Stimulated activated CD8-positive, alpha-beta memory T cell treated with anti-CD3 and anti-CD28 coated beads, Interleukin-15, amount 100 ng/mL, for 4 hours (primary cell): ENCODE measurements around the gene INF2.

Experiments used
- DNase-seq, 2 donors: peaks; one replicate each; pipeline ENCODE4 v3.0.0-alpha.2; 2020; ENCODE audit warnings: low read depth in 2 of 2

The INF2 gene

DNA sequence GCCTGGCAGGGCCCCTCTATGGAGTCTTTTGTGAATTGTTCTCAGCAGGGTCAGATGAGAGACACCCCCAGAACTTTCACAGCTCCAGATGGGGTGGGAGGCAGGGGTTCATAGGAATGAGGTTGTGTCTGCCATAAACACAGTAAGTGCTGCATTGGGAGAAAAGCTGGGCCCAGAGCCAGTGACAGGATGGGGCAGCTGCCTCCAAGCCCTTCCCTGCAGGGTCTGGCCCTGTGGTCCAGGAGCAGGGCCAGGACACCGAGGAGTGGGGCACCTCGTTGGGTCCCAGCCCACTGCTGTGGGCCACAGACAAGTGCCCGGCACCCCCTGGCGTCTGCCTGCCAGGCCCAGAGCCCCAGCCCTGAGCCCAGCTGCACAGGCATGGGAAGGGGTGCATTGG, 13.3 kb downstream of the INF2 start:
- no peak for DNase-seq

GRCh38 chr14:104703269-104703668, 13.9 kb downstream of the INF2 start:
- no peak for DNase-seq

DNA sequence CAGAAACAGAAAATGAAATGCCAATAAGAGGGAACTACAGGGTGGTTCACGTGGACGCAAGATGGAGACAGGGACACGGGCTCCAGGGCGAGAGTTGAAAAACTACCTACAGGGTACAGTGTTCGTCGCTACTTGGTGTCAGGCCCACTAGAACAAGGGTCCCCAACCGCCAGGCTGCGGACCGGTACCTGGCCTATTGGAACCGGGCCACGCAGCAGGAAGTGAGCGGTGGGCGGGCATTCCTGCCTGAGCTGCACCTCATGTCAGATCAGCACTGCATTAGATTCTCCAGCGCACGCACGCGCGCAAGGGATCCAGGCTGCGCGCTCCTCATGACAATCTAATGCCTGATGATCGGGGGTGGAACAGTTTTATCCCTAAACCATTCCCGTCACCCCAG, 14.8 kb downstream of the INF2 start:
- DNase-seq, result no peak

GRCh38 chr14:104705340-104706047, 16.1 kb downstream of the INF2 start:
- no peak for DNase-seq

DNA sequence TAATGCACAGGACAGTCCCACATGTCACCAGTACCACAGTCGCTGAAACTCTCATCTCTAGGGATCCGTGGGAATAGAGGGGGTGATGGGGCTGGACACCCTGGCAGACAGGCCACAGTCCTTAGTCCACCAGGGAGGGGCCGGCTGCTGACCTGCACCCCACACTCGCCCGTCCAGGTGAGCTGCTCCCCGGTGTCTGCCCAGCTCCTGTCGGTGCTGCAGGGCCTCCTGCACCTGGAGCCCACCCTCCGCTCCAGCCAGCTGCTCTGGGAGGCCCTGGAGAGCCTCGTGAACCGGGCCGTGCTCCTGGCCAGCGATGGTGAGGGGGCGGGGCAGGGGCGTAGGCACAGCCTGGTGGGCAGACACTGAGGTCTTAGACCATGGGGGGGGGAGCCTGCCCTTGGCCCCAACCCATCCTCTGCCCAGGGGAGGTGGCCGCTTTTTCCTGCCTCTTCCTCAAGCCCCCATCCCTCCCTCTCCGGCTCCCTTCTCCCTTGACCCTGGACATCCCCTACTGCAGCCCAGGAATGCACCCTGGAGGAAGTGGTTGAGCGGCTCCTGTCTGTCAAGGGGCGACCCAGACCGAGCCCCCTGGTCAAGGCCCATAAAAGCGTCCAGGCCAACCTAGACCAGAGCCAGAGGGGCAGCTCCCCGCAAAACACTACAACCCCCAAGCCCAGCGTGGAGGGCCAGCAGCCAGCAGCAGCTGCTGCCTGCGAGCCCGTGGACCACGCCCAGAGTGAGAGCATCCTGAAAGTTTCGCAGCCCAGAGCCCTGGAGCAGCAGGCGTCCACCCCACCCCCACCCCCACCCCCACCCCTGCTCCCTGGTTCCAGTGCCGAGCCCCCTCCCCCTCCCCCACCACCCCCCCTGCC, 17.6 kb downstream of the INF2 start:
- DNase-seq, result no peak

DNA sequence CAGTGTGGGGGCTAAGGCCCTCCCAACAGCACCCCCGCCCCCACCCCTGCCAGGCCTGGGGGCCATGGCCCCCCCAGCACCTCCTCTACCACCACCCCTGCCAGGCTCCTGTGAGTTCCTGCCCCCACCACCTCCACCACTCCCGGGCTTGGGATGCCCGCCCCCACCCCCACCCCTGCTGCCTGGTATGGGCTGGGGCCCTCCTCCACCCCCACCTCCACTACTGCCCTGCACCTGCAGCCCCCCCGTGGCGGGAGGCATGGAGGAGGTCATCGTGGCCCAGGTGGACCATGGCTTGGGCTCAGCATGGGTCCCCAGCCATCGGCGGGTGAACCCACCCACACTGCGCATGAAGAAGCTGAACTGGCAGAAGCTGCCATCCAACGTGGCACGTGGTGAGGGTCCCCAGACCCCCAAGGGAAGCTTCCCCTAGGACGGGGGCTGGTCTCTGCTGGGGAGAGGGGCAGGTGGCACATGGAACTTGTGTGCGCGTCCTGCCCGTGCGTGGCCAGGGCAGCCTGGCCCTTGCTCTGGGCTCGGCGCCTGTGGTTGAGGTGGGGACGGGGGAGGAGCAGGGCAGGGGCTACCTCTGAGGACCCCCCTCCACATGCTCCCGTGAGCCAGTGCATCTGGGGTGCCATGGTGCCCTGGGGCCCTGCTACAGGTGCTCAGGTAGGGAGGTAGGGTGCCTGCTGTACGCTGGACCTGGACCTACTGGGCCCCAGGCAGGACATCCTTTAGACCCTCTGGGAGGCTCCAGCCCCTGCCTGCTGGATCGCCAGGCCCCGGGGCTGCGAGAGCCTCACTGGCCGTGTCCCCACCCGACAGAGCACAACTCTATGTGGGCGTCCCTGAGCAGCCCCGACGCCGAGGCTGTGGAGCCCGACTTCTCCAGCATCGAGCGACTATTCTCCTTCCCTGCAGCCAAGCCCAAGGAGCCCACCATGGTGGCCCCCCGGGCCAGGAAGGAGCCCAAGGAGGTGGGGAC, 18.5 kb downstream of the INF2 start:
- DNase-seq, result no peak

DNA sequence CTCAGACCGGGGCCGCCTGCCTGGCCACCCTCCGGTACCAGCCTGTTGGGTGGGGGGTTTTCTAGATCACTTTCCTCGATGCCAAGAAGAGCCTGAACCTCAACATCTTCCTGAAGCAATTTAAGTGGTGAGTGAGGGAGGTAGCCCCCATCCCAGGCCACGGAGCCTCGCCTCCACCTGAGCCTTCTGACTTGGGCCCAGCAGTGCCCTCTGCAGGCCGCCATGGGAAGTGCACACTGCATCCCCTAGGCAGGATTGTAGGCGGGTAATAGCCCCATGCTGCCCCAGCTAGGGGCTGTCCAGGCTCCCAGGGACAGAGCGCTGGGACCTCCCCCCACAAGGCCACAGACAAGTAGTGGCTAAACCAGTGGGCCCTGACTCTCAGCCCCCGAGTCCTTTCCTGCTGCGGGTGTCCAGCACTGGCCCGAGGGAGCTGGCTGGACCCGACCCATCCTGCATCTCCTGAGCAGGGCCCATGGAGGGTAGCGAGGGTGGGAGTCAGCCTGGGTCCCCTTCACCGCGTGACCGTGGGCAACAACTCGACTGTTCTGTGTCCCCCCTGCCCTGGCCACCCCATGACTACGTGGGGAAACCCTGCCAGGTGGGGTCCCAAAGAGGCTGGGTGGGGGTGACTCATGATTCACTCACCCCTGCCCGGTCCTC, 19.3 kb downstream of the INF2 start:
- DNase-seq, result peak; percentile 34 to 45

DNA sequence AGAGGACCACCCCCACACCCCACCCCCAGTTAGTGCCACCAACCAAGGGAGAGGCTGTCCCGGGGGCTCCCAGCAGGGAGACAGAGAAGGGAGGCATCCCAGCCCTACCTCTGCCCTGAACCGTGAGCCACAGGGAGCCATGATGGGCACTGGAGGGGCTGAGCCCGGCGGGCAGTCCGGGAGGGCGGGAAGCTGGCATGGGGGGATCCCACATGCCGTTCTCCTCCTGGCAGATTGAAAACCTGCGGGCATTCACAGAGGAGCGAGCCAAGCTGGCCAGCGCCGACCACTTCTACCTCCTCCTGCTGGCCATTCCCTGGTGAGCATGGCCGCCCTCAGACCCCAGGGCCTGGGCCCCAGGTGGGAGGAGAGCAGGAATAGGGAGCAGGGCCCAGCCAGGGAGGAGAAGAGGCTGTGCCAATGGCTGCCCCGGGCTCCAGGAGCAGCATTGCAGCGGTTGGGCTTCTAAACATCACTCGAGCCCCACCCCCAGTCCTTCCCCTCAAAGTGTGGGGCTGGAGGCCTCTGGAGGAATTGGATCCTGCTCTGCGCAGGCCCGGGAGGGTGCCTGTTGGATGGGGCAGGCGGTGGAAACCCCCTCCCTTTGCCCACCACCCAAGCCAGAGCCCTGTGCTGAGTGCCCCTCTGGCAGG, 20.1 kb downstream of the INF2 start:
- no peak for DNase-seq

DNA sequence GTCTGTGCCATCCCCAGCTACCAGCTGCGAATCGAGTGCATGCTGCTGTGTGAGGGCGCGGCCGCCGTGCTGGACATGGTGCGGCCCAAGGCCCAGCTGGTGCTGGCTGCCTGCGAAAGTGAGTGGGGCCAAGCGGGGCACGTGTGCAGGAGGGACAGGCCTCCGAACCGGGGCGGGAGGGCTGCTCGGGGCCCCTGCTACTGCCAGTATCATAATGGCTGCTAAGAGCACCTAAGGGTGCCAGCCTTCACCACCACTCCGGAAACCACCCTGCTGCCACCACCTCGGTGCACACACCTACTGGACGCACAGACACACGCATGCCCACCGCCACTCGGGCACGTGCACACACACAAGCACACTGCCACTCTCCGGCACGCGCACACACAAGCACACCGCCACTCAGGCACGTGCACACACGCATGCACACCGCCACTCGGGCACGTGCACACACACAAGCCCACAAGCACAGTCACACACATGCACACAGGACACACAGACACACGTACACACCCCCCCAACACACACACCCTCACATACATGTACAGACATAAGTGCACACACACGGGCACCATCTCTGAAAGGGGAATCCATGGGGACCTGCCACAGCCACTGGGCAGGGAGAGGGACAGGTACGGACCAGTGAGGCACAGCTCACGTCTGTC, 20.8 kb downstream of the INF2 start:
- DNase-seq, result no peak

GRCh38 chr14:104712881-104713734, 23.7 kb downstream of the INF2 start:
- no peak for DNase-seq

DNA sequence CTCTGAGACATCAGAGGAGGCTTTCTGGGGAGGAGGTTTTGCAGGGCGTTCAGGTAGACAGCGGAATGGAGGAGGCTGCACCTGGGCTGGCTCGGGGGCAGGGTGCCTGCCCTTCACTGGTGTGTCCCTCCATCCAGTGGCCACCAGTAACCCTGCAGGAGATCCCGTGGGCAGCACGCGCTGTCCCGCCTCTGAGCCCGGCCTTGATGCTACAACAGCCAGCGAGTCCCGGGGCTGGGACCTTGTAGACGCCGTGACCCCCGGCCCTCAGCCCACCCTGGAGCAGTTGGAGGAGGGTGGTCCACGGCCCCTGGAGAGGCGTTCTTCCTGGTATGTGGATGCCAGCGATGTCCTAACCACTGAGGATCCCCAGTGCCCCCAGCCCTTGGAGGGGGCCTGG, 24.6 kb downstream of the INF2 start:
- no peak for DNase-seq

DNA sequence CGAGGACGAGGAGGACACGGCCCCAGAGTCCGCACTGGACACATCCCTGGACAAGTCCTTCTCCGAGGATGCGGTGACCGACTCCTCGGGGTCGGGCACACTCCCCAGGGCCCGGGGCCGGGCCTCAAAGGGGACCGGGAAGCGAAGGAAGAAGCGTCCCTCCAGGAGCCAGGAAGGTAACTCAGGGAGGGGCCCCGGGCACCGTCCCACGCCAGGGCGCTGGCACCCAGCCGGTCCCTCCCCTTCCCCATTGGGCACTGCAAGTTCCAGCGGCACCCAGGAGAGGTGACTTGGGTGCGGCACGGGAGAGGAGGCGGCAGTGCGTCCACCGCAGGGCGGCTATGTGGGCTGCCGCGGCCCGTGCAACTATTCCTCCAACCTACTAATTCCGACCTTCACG, 25.3 kb downstream of the INF2 start:
- DNase-seq, result no peak

DNA sequence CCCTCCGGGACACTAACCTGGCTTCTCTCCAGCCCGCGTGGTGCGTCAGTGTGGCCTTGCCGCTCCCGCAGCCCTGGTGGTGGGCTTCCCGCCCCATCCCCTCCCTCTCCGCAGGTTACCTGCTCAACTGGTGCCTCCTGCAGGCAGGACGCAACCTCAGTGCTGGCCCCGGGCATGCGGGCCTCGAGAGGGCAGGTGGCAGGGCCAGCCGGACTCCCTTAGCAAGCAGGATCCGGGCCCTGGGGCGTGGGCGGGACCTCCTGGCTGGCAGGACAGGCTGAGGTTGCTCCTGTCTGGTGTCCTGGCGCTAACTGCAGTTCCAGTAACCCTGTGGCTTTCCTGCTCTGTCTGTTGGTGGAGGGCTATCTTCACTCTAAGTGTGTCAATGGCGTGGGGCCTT, 26.0 kb downstream of the INF2 start:
- no peak for DNase-seq

GRCh38 chr14:104715871-104716270, 26.5 kb downstream of the INF2 start:
- no peak for DNase-seq

DNA sequence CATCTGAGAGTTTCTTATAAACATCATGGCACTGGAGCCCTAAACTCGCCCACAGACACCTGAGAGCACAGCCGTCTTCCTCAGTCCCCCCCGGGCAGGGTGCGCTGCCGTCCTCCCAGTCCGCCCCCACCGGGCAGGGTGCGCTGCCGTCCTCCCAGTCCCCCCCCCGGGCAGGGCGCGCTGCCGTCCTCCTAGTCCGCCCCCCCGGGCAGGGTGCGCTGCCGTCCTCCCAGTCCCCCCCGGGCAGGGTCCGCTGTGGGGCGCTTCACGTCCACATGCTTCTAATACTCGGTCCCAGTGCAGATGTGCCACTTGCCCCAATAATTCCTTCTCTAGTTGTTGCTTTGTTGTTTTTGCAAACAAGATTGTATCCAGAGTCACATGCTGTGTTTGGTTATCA, 27.7 kb downstream of the INF2 start:
- DNase-seq, result no peak

GRCh38 chr14:104717646-104718045, 28.2 kb downstream of the INF2 start:
- DNase-seq, result no peak

- DNase-seq, result no peak
These were observed 28.7 kb downstream of the INF2 start for GRCh38 chr14:104718147-104718546.

GRCh38 chr14:104718871-104719270, 29.5 kb downstream of the INF2 start:
- DNase-seq, result no peak

GRCh38 chr14:104719343-104719742, 29.9 kb downstream of the INF2 start:
- no peak for DNase-seq
